Small intestine (tissue), 7 donors: ENCODE results near the gene DEGS2. TPM values are rescaled to one million over a fixed set of nuclear protein-coding genes. Genes with fewer than 3 reads are reported as not detected.

Experiments
- DNase-seq, 2 donors: peaks; one replicate each; pipeline versions ENCODE4 v3.0.0 to v3.0.0-alpha.2; 2013
- FAIRE-seq: peaks from 2 replicates; lab custom pipeline; 2012; peaks lifted over from hg19 to GRCh38; lab: Jason Lieb, UNC
- H3K27ac ChIP-seq, 3 donors: one replicate each; pipeline ENCODE4 v1.5.1; 2013; ENCODE audit warnings: low read length in 2 of 3, mild to moderate bottlenecking in 2 of 3, control low read depth in 1 of 3, inconsistent platforms in 1 of 3, low read depth in 1 of 3, moderate library complexity in 1 of 3
- H3K27me3 ChIP-seq, 3 donors: one replicate each; pipeline ENCODE4 v1.6.1; 2013; ENCODE audit warnings: low read length in 3 of 3, inconsistent platforms in 1 of 3; ENCODE audit not compliant: control insufficient read depth in 3 of 3, insufficient read depth in 3 of 3
- H3K36me3 ChIP-seq, 3 donors: one replicate each; pipeline ENCODE4 v1.6.1; 2013; ENCODE audit warnings: low read length in 3 of 3, inconsistent platforms in 1 of 3, low read depth in 1 of 3, mild to moderate bottlenecking in 1 of 3, moderate library complexity in 1 of 3; ENCODE audit not compliant: control insufficient read depth in 3 of 3, insufficient read depth in 2 of 3
- H3K4me1 ChIP-seq, 3 donors: one replicate each; pipeline ENCODE4 v1.6.1; 2013; ENCODE audit warnings: low read length in 2 of 3, inconsistent platforms in 1 of 3, low read depth in 1 of 3, mild to moderate bottlenecking in 1 of 3, moderate library complexity in 1 of 3; ENCODE audit not compliant: control insufficient read depth in 3 of 3, insufficient read depth in 2 of 3
- H3K4me3 ChIP-seq, 3 donors: one replicate each; pipeline ENCODE4 v1.5.1; 2013; ENCODE audit warnings: low read length in 3 of 3, control low read depth in 1 of 3, inconsistent platforms in 1 of 3, low read depth in 1 of 3, mild to moderate bottlenecking in 1 of 3, moderate library complexity in 1 of 3
- H3K9me3 ChIP-seq, 2 donors: one replicate each; pipeline ENCODE4 v1.6.1; 2013; ENCODE audit warnings: low read depth in 1 of 2, low read length in 1 of 2; ENCODE audit not compliant: control insufficient read depth in 2 of 2, insufficient read depth in 1 of 2
- WGBS, 3 donors: extraction: QIAGEN DNeasy Blood & Tissue Kit; methylation state at CpG; one replicate each; pipeline ENCODE4 v1.1.7; 2013; 5-methylcytosine and 5-hydroxymethylcytosine counted together
- polyA plus RNA-seq, 4 donors: library from polyadenylated mRNA; stranded (reverse) in 3 of 4; unstranded in 1 of 4; fragments of 200-250 nt in 3 of 4; fragments of 120-200 nt in 1 of 4; gene quantifications; one replicate each; pipeline versions ENCODE4 v1.2.1 to v1.2.3, GENCODE V29; 2013
- donor health status: healthy with polysubstance abuse.
- donor health status: control.
- donor health status: control.
- donor health status: Bipolar disorder and iron deficiency.
- donor health status: healthy.

The DEGS2 gene
- polyA plus RNA-seq, 4 donors = 16.1 to 47.0 (median 24.0) TPM

- DNase-seq (no peak), FAIRE-seq (no peak)
- H3K4me1 ChIP-seq = peaks cover 0 to 5% (median 0%) of the 10 kb centered on the region in 3 donors
- H3K4me3 ChIP-seq = no peak overlapping the region
- no peak overlapping the region for H3K27ac ChIP-seq
- H3K36me3 ChIP-seq = peaks cover 0 to 4% (median 0%) of the 10 kb centered on the region in 3 donors
- no peaks in the 10 kb centered on the region for H3K9me3 ChIP-seq
- WGBS, 3 donors = 70 to 82% (median 73%) methylated on average over 5 of the region's 5 CpGs
- no peaks in the 10 kb centered on the region for H3K27me3 ChIP-seq
Observed at GRCh38 chr14:100201701-100202100, 42.3 kb upstream of the DEGS2 start.

- no peak for FAIRE-seq
Observed at GRCh38 chr14:100200311-100200710, 40.9 kb upstream of the DEGS2 start.

DNA sequence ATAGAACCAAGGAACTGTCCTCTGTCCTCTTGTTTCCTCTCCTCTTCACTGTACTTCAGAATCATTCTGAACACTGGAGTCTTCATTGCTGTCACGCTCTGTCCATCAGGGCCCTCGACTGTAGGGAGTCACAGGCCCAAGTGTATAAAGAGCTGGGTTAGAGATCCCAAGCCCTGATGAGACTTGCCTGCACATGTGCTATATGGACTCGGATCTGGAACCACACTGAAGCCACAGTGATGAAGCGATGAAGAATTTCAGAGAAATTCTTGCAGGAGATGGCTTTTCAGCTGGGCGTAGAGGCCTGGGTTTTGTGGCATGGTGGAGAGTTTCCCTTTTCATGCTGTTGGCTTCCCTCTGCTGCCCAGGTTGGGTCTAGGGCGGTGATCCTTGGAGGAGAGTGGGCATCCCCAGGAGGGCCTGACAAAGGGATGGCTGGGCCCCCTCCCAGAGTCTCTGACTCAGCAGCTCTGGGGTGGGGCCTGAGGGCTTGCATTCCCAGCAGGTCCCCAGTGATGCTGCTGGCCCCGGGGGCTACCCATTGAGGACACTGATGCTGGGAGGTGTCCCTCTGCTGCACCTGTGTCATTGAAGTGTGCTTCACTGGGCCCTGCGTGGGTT is 39.9 kb upstream of the DEGS2 start:
- 94 to 96% (median 94%) methylated on average over 8 of the region's 8 CpGs for WGBS, 3 donors
- DNase-seq = no peak
- FAIRE-seq = no peak
- Histone ChIP-seq H3K27ac (no peak overlapping the region), H3K9me3 (no peaks in the 10 kb centered on the region), H3K27me3 (no peaks in the 10 kb centered on the region), H3K4me3 (no peak overlapping the region), H3K36me3 (no peaks in the 10 kb centered on the region), H3K4me1 (peaks cover 0 to 4% (median 0%) of the 10 kb centered on the region in 3 donors)

More at GRCh38 chr14:100200311-100200710, 40.9 kb upstream of the DEGS2 start:
- no peaks in the 10 kb centered on the region for H3K27me3 ChIP-seq
- no peaks in the 10 kb centered on the region for H3K9me3 ChIP-seq
- WGBS, 3 donors = 91 to 97% (median 94%) methylated on average over 3 of the region's 3 CpGs
- DNase-seq = no peak
- H3K27ac ChIP-seq = no peak overlapping the region
- H3K36me3 ChIP-seq = no peaks in the 10 kb centered on the region
- peaks cover 0 to 5% (median 0%) of the 10 kb centered on the region in 3 donors for H3K4me1 ChIP-seq
- no peak overlapping the region for H3K4me3 ChIP-seq

- no peak for FAIRE-seq
- Histone ChIP-seq H3K27ac (peak overlapping the region; percentile 69 to 93 (median 85)), H3K9me3 (peaks cover 0 to 8% of the 10 kb centered on the region in 2 donors), H3K4me1 (peaks cover 0 to 23% (median 4%) of the 10 kb centered on the region in 3 donors), H3K36me3 (no peaks in the 10 kb centered on the region), H3K27me3 (no peaks in the 10 kb centered on the region), H3K4me3 (peak overlapping the region in 1 of 3 donors; percentile 38)
- WGBS, 3 donors = 46 to 61% (median 51%) methylated on average over 11 to 12 of the region's 12 CpGs
- DNase-seq = no peak
Observed at GRCh38 chr14:100193417-100194357, 34.2 kb upstream of the DEGS2 start.

GRCh38 chr14:100192672-100193416 is 33.4 kb upstream of the DEGS2 start:
- DNase-seq = peak; percentile 100
- H3K9me3 ChIP-seq = peaks cover 0 to 8% of the 10 kb centered on the region in 2 donors
- WGBS, 3 donors = 0 to 1% (median 0%) methylated on average over 49 to 62 of the region's 62 CpGs
- no peak for FAIRE-seq
- H3K4me3 ChIP-seq = peak overlapping the region; percentile 24 to 38 (median 37)
- peaks cover 3 to 30% (median 4%) of the 10 kb centered on the region in 3 donors for H3K4me1 ChIP-seq
- peak overlapping the region; percentile 85 to 96 (median 90) for H3K27ac ChIP-seq
- no peaks in the 10 kb centered on the region for H3K27me3 ChIP-seq
- H3K36me3 ChIP-seq = peaks cover 0 to 4% (median 0%) of the 10 kb centered on the region in 3 donors

DNA sequence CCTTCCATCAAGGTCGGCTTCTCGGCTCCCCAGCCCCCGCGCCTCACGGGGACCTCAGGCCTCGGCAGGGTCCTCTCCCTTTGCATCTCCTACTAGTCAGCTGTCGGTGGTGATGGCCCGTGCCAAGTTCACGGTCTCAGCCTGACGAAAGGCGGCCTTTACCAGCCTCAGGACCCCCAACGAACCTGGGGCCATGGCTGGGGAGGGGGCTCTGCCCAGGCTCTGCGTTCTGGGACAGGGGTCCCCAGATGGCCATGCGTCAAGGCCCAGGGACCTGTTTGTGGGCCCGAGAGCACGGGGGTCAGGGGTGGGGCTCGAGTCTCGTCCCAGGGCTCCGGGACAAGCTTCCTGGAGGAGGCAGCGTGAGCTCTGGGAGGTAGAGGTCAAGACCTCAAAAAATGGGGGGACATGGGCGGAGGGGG is 32.8 kb upstream of the DEGS2 start:
- Histone ChIP-seq H3K4me1 (peaks cover 4 to 33% (median 4%) of the 10 kb centered on the region in 3 donors), H3K4me3 (peak overlapping the region in 2 of 3 donors; percentile 37), H3K27ac (peak overlapping the region; percentile 84 to 96 (median 90)), H3K36me3 (peaks cover 0 to 4% (median 0%) of the 10 kb centered on the region in 3 donors), H3K27me3 (no peaks in the 10 kb centered on the region), H3K9me3 (peaks cover 0 to 8% of the 10 kb centered on the region in 2 donors)
- FAIRE-seq (no peak), DNase-seq (no peak)
- 27 to 45% (median 45%) methylated on average over 19 to 21 of the region's 21 CpGs for WGBS, 3 donors

DNA sequence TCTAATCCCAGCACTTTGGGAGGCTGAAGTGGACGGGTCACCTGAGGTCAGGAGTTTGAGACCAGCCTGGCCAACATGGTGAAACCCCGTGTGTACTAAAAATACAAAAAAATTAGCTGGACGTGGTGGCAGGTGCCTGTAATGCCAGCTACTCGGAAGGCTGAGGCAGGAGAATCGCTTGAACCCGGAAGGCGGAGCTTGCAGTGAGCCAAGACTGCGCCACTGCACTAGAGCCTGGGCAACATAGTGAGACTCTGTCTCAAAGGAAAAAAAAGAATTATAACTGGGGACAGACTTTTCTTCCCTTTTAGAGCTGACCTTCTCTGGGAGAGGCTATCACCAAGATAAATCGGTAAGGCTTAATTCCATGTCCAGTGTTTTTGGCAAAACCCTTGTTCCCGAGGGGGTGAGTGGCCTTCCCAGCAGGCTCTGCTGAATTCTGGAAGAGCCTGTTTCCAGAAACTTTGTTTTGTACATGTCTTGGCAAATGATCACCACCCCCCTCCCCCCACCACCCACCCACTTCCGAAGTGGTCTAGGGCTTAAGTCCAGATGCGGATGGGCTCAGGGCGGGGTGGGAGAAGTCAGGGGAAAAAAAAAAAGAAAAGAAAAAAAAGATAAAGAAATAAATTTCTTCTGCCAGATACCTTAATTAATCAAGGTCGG is 32.3 kb upstream of the DEGS2 start:
- no peak for DNase-seq
- peak overlapping the region in 2 of 3 donors; percentile 90 to 96 for H3K27ac ChIP-seq
- H3K9me3 ChIP-seq = peaks cover 0 to 8% of the 10 kb centered on the region in 2 donors
- H3K36me3 ChIP-seq = peaks cover 0 to 4% (median 0%) of the 10 kb centered on the region in 3 donors
- FAIRE-seq = no peak
- 65 to 75% (median 70%) methylated on average over 14 of the region's 14 CpGs for WGBS, 3 donors
- H3K4me1 ChIP-seq = peaks cover 4 to 35% (median 5%) of the 10 kb centered on the region in 3 donors
- H3K4me3 ChIP-seq = no peak overlapping the region
- no peaks in the 10 kb centered on the region for H3K27me3 ChIP-seq
